NCI-H2171 (cell line): ENCODE measurements around the gene ZNF736.
A peak's percentile ranks its signal among the peaks of the same experiment; 100 is the strongest.
"Not testable (repeated sequence)": the region's sequence is repeated elsewhere in the genome, so short reads cannot be mapped to it uniquely, and the experiment has no call there.

Experiments used
- DNase-seq: peaks from one replicate; lab custom pipeline; 2025; lab: John Stamatoyannopoulos, UW

ZNF736 gene

GRCh38 chr7:64313740-64314491 is at the start of gene ZNF736:
ZNF736 (plus strand) TSS chr7:64313961; CDS start chr7:64314151, 190 bp downstream.
- DNase-seq = peak; percentile 90

- no peak for DNase-seq
These were observed 47.3 kb upstream of the ZNF736 start for GRCh38 chr7:64266341-64266919.

GRCh38 chr7:64277630-64278029 is 36.1 kb upstream of the ZNF736 start:
- DNase-seq = no peak

GRCh38 chr7:64294701-64295420 is 18.9 kb upstream of the ZNF736 start:
- DNase-seq = no peak

- not testable (repeated sequence) for DNase-seq
These were observed 16.3 kb upstream of the ZNF736 start for GRCh38 chr7:64297418-64297817.

GRCh38 chr7:64300641-64301405 is 12.9 kb upstream of the ZNF736 start:
- DNase-seq = no peak

- DNase-seq = peak; percentile 91
These were observed 6.3 kb upstream of the ZNF736 start for GRCh38 chr7:64307254-64308015.

- no peak for DNase-seq
These were observed 5.8 kb upstream of the ZNF736 start for GRCh38 chr7:64308016-64308270.

- no peak for DNase-seq
These were observed 3.3 kb upstream of the ZNF736 start for GRCh38 chr7:64310426-64310825.

- DNase-seq = no peak
These were observed 935 bp upstream of the ZNF736 start for GRCh38 chr7:64312826-64313225.

GRCh38 chr7:64314566-64314965 is 805 bp downstream of the ZNF736 start:
- no peak for DNase-seq

GRCh38 chr7:64316031-64316742 is 2.4 kb downstream of the ZNF736 start:
- not testable (repeated sequence) for DNase-seq

GRCh38 chr7:64320547-64321513 is 7.1 kb downstream of the ZNF736 start:
- no peak for DNase-seq

- DNase-seq = not testable (repeated sequence)
These were observed 10.4 kb downstream of the ZNF736 start for GRCh38 chr7:64324166-64324565.

- DNase-seq = not testable (repeated sequence)
These were observed 35.0 kb downstream of the ZNF736 start for GRCh38 chr7:64348713-64349210.

- no peak for DNase-seq
These were observed 45.8 kb downstream of the ZNF736 start for GRCh38 chr7:64359543-64359942.

- no peak for DNase-seq
These were observed 57.4 kb downstream of the ZNF736 start for GRCh38 chr7:64371116-64371515.

GRCh38 chr7:64373017-64373416 is 59.3 kb downstream of the ZNF736 start:
- DNase-seq = no peak

GRCh38 chr7:64400401-64400800 is 86.6 kb downstream of the ZNF736 start:
- no peak for DNase-seq
